Coronary artery (tissue), 2 donors: ENCODE measurements around the gene STK16.

ENCODE experiments used
- DNase-seq: peaks from one replicate; pipeline ENCODE4 v3.0.0-alpha.2; 2017; ENCODE audit warnings: low spot score
- H3K27ac ChIP-seq, 2 donors: fragments of 200-600 bp; sonication (generic); one replicate each; pipeline ENCODE4 v1.5.1; 2016 to 2019
- H3K4me3 ChIP-seq: fragments of 200-600 bp; sonication (generic); 2 replicates; pipeline ENCODE4 v1.5.1; 2016; ENCODE audit warnings: mild to moderate bottlenecking, moderate library complexity
- TF ChIP-seq, protein P1 (sequence below): fragments of 200-600 bp; sonication (generic); IDR thresholded peaks from one replicate; pipeline ENCODE4 v1.5.1; 2019; ENCODE audit warnings: antibody characterized with exemption

The STK16 gene

DNA sequence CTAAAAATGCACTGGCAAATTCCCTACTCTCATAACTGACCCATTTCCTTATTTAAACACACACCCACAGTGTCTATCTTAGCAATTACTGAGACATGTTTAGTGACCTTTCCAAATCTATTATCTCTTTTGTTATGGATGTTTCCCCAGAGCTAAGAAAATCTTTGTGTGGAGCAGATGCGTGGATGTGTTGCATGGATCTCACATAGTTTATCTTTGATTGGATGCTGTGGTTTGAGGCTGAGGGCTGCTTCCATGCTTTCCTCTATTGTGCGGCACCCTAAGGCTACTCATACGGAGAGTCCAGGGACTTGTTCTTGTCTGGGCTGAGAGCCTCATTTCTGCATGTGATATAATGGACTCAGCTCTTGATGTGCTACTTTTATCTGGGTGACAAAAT is 10.9 kb upstream of the STK16 start:
- no peak overlapping the region for H3K4me3 ChIP-seq
- TF ChIP-seq, protein P1, sequence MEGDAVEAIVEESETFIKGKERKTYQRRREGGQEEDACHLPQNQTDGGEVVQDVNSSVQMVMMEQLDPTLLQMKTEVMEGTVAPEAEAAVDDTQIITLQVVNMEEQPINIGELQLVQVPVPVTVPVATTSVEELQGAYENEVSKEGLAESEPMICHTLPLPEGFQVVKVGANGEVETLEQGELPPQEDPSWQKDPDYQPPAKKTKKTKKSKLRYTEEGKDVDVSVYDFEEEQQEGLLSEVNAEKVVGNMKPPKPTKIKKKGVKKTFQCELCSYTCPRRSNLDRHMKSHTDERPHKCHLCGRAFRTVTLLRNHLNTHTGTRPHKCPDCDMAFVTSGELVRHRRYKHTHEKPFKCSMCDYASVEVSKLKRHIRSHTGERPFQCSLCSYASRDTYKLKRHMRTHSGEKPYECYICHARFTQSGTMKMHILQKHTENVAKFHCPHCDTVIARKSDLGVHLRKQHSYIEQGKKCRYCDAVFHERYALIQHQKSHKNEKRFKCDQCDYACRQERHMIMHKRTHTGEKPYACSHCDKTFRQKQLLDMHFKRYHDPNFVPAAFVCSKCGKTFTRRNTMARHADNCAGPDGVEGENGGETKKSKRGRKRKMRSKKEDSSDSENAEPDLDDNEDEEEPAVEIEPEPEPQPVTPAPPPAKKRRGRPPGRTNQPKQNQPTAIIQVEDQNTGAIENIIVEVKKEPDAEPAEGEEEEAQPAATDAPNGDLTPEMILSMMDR = no peak
- no peak for DNase-seq
- H3K27ac ChIP-seq = no peak overlapping the region

DNA sequence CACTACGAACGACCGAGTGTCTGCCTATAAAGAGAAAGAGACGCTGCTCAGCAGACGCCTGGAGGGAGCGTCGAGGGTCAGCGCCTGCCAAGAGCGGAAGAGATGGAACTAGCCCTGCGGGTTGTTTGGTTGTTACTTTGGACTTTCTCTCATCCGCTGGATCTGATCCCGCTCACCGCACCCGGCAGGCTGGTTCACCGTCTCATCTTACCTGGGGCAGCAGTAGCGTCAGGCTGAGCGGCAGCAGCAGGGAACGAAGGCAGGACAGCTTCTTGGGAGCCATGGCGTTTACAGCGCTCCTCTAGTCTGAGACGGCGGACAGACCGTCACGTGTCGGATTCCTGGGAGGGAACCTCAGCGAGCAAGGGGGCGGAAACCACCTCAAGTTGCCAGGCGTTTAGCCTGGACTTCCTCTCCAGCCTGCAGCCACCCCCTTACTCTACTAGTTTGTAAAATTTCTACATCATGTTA is 2.0 kb upstream of the STK16 start:
- TF ChIP-seq, protein P1 = no peak

DNA sequence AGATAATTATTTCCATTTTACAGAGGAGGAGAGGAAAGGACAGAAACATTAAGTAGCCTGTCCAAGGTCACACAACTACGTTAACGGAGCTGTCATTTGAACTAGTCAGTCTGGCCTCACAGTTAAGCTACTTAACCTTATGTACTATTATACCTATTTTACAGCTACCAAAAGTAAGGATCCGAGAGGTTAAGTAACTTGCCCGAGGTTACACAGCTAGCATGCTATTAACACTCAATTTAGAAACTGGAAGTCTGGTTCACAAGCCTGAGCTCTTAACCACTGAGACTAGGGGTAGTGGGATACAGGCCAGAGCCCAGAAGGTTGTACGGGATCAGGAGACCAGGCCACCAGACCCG is 511 bp upstream of the STK16 start:
- Histone ChIP-seq H3K4me3 (peak overlapping the region; percentile 92), H3K27ac (peak overlapping the region; percentile 95 to 97)
- TF ChIP-seq, protein P1 = no peak
- DNase-seq = no peak

More for the DNA sequence above, 2.0 kb upstream of the STK16 start:
- H3K4me3 ChIP-seq = no peak overlapping the region
- no peak for DNase-seq
- no peak overlapping the region for H3K27ac ChIP-seq

DNA sequence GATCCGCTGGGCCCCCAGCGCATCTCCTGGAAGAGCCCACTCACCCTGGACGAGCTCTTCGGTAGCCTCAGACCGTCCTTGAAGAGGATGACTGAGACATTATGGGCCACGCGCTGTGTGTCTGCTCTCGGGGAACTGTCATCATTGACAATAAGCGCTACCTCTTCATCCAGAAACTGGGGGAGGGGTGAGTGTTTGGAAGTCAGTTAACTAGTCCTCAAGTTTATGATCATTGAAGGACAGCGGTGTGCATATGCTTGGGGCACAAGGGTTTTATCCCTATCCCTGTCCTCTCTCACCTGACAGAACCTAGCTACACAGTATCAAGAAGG is 586 bp downstream of the STK16 start:
- Histone ChIP-seq H3K27ac (peak overlapping the region; percentile 95 to 97), H3K4me3 (peak overlapping the region; percentile 92)
- DNase-seq = no peak
- TF ChIP-seq, protein P1 = no peak

DNA sequence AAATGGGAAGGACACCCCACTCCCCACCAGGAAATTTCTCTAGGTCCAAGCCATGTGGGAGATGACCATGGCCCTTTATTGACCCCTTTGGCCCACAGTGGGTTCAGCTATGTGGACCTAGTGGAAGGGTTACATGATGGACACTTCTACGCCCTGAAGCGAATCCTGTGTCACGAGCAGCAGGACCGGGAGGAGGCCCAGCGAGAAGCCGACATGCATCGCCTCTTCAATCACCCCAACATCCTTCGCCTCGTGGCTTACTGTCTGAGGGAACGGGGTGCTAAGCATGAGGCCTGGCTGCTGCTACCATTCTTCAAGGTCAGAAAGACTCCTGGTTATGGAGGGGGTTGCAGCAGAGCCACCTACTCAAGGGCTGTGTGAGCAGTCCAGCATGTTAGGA is 1.3 kb downstream of the STK16 start:
- Histone ChIP-seq H3K27ac (peak overlapping the region in 1 of 2 donors; percentile 97), H3K4me3 (no peak overlapping the region)
- no peak for DNase-seq
- TF ChIP-seq, protein P1 = no peak

DNA sequence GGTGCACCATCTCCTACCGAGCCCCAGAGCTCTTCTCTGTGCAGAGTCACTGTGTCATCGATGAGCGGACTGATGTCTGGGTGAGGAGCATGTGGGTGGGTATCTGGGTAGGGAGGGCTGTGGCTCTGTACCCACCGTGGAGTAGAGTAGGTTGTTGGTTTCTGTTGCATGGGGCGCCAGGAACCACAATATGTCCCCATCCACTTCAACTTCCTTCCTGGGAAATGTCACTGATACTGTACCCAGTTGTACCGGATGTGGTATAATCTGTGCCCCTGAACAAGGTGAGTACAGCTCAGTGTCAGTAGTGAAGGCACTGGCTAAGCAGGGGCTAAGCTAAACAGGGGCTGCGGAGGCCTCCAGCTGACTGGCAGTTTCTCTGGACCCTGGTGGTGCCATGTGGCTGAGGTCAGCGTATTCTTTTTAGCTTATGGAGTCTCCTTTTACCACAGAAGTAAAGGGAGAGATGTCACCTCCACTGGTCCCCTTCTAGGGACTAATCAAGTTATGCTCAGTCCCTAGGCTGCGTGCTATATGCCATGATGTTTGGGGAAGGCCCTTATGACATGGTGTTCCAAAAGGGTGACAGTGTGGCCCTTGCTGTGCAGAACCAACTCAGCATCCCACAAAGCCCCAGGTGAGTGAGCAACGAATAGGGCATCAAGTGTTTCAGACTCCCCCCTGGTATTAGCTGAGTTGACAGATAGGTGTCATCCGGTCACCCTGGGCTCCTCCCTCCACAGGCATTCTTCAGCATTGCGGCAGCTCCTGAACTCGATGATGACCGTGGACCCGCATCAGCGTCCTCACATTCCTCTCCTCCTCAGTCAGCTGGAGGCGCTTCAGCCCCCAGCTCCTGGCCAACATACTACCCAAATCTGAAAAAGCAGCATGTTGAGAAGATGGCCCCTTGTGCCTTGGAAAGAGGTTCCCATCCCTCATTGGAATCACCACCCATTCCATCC is 2.7 kb downstream of the STK16 start:
- H3K27ac ChIP-seq = peak overlapping the region in 1 of 2 donors; percentile 92
- no peak for DNase-seq
- TF ChIP-seq, protein P1 = no peak
- H3K4me3 ChIP-seq = no peak overlapping the region

DNA sequence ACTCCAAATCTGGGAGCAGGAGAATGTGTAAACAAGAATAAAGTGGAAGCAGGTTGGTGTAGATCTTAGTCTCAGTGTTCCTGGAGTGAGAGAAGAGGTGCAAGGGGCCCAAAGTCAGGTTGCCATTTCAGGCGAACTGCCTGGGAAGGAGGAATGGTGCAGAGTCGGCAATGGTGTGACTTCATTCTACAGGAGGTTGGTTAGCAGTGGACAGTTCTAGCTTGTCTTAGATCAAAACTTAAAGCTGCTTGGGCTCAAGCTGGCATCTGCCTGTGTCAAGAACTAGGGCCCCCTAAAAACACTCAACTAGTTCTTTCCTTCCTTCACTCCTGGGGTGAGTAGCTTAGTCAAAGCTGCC is 3.5 kb downstream of the STK16 start:
- no peak for DNase-seq
- Histone ChIP-seq H3K27ac (peak overlapping the region; percentile 84 to 92), H3K4me3 (peak overlapping the region; percentile 34)
- TF ChIP-seq, protein P1 = no peak
